GM10266 (cell line): Measurements from ENCODE around the gene GAL3ST2.
"Not testable (repeated sequence)": the region's sequence is repeated elsewhere in the genome, so short reads cannot be mapped to it uniquely, and the experiment has no call there.

Experiments
- DNase-seq: peaks from one replicate; pipeline ENCODE4 v3.0.0; 2012; ENCODE audit errors: extremely low spot score
- TF ChIP-seq, protein P1 (sequence below): IDR thresholded peaks from 2 replicates; pipeline ENCODE4 v1.5.1; 2012; ENCODE audit warnings: mild to moderate bottlenecking, low read depth; ENCODE audit not compliant: control insufficient read depth, insufficient read depth; ENCODE audit errors: missing control alignments

Gene GAL3ST2

DNA sequence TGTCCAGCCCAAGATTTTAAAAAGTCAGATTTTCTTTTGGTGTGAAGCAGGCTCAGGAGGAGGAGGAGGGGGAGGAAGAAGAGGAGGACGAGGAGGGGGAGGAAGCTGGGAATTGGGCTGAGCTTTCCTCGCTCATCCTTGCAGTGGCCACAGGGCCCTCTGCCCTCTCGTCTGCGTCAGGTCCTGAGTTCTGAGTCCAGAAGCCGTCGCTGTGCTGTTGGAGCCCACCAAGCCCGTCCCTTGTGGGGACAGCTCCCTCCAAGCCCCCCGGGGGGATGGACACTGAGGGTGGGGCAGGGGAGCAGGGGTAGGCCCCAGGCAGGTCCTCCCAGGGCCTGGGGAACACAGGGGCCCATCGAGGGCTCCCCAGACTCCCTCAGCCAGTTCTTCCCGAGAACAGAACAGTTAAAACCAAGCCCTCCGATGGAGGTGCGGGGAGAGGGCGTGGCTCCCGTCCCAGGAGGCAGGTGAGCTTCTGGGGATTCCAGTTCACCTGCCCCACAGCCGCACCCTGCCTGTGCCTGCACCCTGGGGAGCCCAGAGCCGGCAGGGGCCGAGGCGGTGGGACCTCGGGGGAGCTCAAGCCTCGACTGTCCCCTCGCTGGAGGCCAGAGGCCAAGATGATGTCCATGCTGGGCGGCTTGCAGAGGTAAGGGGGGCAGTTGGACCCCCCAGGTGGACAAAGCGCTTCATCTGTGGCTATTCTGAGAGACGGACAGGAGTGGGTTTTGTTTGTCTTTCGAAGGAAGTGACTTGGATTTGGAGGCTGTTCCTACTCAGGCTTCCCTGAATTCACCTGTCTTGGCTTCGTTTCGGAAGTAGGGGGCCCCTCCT is at the start of gene GAL3ST2:
GAL3ST2 (plus strand) TSS at position 487 of the 834 bp plus-strand sequence; CDS start at position 621, 134 bp downstream.
- TF ChIP-seq, protein P1, sequence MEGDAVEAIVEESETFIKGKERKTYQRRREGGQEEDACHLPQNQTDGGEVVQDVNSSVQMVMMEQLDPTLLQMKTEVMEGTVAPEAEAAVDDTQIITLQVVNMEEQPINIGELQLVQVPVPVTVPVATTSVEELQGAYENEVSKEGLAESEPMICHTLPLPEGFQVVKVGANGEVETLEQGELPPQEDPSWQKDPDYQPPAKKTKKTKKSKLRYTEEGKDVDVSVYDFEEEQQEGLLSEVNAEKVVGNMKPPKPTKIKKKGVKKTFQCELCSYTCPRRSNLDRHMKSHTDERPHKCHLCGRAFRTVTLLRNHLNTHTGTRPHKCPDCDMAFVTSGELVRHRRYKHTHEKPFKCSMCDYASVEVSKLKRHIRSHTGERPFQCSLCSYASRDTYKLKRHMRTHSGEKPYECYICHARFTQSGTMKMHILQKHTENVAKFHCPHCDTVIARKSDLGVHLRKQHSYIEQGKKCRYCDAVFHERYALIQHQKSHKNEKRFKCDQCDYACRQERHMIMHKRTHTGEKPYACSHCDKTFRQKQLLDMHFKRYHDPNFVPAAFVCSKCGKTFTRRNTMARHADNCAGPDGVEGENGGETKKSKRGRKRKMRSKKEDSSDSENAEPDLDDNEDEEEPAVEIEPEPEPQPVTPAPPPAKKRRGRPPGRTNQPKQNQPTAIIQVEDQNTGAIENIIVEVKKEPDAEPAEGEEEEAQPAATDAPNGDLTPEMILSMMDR = no peak
- peak; percentile 14 for DNase-seq

DNA sequence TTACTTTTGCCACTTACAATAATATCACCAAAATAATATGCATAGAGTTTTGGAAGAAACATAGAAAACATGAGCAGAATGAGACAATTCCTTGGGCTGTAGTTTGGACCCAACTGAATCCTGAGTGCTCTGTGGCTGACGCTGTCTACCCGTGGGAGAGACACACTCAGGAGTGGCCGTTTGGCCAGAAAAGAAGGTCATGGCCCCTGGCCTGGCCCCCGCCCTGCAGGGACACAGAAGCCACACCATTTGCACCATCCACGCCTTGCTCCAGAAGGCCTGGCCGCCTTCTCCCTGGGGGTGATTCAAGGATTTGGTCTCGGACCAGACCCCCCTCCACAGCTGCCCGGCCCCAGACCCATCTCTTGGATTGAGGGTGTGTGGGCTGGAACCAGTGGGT is 48.6 kb upstream of the GAL3ST2 start:
- TF ChIP-seq, protein P1 = no peak
- no peak for DNase-seq

GRCh38 chr2:241728627-241729026 is 48.0 kb upstream of the GAL3ST2 start:
- no peak for DNase-seq
- TF ChIP-seq, protein P1 = no peak

DNA sequence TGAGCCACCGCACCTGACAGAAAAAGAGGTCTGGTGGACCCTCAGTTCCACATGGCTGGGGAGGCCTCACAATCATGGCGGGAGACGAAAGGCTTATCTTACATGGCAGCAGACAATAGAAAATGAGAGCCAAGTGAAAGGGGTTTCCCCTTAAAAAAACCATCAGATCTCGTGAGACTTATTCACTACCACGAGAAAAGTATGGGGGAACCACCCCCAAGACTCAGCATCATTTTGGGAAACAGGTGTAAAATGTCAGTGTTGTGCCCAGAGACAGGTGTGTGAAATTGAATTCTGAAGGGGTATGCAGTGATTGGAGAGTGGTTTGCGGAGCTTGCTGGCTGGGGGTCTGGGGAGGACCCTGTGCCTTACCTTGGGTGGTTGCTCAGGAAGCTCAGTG is 46.8 kb upstream of the GAL3ST2 start:
- no peak for DNase-seq
- TF ChIP-seq, protein P1 = no peak

GRCh38 chr2:241730671-241731293 is 45.8 kb upstream of the GAL3ST2 start:
- DNase-seq = no peak

GRCh38 chr2:241732513-241733186 is 44.0 kb upstream of the GAL3ST2 start:
- TF ChIP-seq, protein P1 = peak; percentile 54
- not testable (repeated sequence) for DNase-seq

More at GRCh38 chr2:241730671-241731293, 45.8 kb upstream of the GAL3ST2 start:
- TF ChIP-seq, protein P1 = no peak
